ENCODE data around the gene HSPH1. TPM values are rescaled to one million over a fixed set of nuclear protein-coding genes. Genes with fewer than 3 reads are reported as not detected.

HSPH1 gene
- total and polyA plus RNA-seq, 4 donors, result 11.0 to 30.3 (median 20.3) TPM

- peak overlapping the region; percentile 99 to 100 for H3K27ac ChIP-seq (ENCODE audit: low read depth in 1 of 2, low read length in 2 of 2)
- H3K36me3 ChIP-seq (ENCODE audit: control insufficient read depth in 4 of 4, insufficient read depth in 3 of 4, low read depth in 1 of 4, low read length in 3 of 4), result peaks cover 0 to 3% (median 0%) of the 10 kb centered on the region in 4 donors
- no peaks in the 10 kb centered on the region for H3K9me3 ChIP-seq (ENCODE audit: control insufficient read depth in 4 of 4, low read length in 3 of 4)
- peak; percentile 94 for DNase-seq (ENCODE audit: low spot score)
- peak overlapping the region; percentile 84 to 99 for H3K9ac ChIP-seq (ENCODE audit: low read depth in 1 of 2, low read length in 2 of 2)
- peak overlapping the region; percentile 60 to 78 (median 66) for H3K4me3 ChIP-seq (ENCODE audit: low read depth in 1 of 3, low read length in 3 of 3)
- H3K4me1 ChIP-seq (ENCODE audit: control insufficient read depth in 4 of 4, insufficient read depth in 4 of 4, low read length in 3 of 4), result peaks cover 0 to 16% (median 8%) of the 10 kb centered on the region in 4 donors
- H3K27me3 ChIP-seq (ENCODE audit: control insufficient read depth in 4 of 4, insufficient read depth in 4 of 4, low read length in 3 of 4), result no peaks in the 10 kb centered on the region
- TF ChIP-seq REST (IDR thresholded peaks at IDR 0.05) (peak; percentile 59), MAX (IDR thresholded peaks at IDR 0.05) (peak; percentile 66), RXRA (IDR thresholded peaks at IDR 0.05) (peak in 1 of 2 donors; percentile 9), ZBTB33 (IDR thresholded peaks at IDR 0.05) (peak; percentile 99), FOXA2 (IDR thresholded peaks at IDR 0.05) (no peak), HNF4A (conservative IDR thresholded peaks at IDR 0.05) (no peak), HNF4G (IDR thresholded peaks at IDR 0.05) (no peak), ATF3 (IDR thresholded peaks at IDR 0.05) (no peak), FOXA1 (IDR thresholded peaks at IDR 0.05) (peak; percentile 18), RAD21 (IDR thresholded peaks at IDR 0.05) (peak in 1 of 2 donors; percentile 23), CTCF (IDR thresholded peaks at IDR 0.05; ENCODE audit: low read depth, low read length, missing input control) (no peak), TAF1 (conservative IDR thresholded peaks at IDR 0.05) (peak; percentile 38), SP1 (IDR thresholded peaks at IDR 0.05) (peak; percentile 55), GABPA (IDR thresholded peaks at IDR 0.05 in 1 of 2, conservative IDR thresholded peaks at IDR 0.05 in 1 of 2) (peak; percentile 5 to 79), NR2F2 (IDR thresholded peaks at IDR 0.05) (no peak), JUND (IDR thresholded peaks at IDR 0.05) (peak; percentile 21 to 57), EGR1 (IDR thresholded peaks at IDR 0.05; ENCODE audit: low read depth in 2 of 2) (no peak), YY1 (IDR thresholded peaks at IDR 0.05) (peak; percentile 87)
- under 1% methylated on average over 34 of the region's 34 CpGs for WGBS
These were observed 676 bp upstream of the HSPH1 start for GRCh38 chr13:31162151-31163008.
